Cardiac muscle cell (in vitro differentiated cells and primary cell): ENCODE measurements around the gene NFATC1. TPM values are rescaled to one million over a fixed set of nuclear protein-coding genes. Genes with fewer than 3 reads are reported as not detected.
A peak's percentile ranks its signal among the peaks of the same experiment; 100 is the strongest.

Experiments
- DNase-seq, 2 donors: peaks; one replicate each; pipeline versions ENCODE4 v3.0.0 to v3.0.0-alpha.2; 2010 to 2017; ENCODE audit warnings: low read depth in 1 of 2, low spot score in 1 of 2
- H3K27ac ChIP-seq: fragments of 200-600 bp; sonication (generic); 2 replicates; pipeline ENCODE4 v1.5.1; 2016
- H3K27me3 ChIP-seq: fragments of 200-600 bp; sonication (generic); 2 replicates; pipeline ENCODE4 v1.6.0; 2016; ENCODE audit warnings: control low read depth
- H3K36me3 ChIP-seq: fragments of 200-600 bp; sonication (generic); 2 replicates; pipeline ENCODE4 v1.5.1; 2016; ENCODE audit warnings: control low read depth
- H3K4me1 ChIP-seq: fragments of 200-600 bp; sonication (generic); 2 replicates; pipeline ENCODE4 v1.8.1; 2017; ENCODE audit warnings: low read depth, mild to moderate bottlenecking, mixed run types
- H3K4me3 ChIP-seq: fragments of 200-600 bp; sonication (generic); 2 replicates; pipeline ENCODE4 v1.5.1; 2016; ENCODE audit warnings: mild to moderate bottlenecking
- H3K9me3 ChIP-seq: fragments of 200-600 bp; sonication (generic); 2 replicates; pipeline ENCODE4 v1.5.1; 2017; ENCODE audit warnings: low read depth, mild to moderate bottlenecking, control low read depth
- polyA plus RNA-seq: library from polyadenylated mRNA; unstranded; fragments of >200 nt; fragmentation: Nextera tagmentation; extraction: Ambion mirVana; gene quantifications from 2 replicates; pipeline ENCODE4 v1.2.1, GENCODE V29; 2016
- total RNA-seq: library from RNA; depleted of rRNA; stranded (reverse); fragments of >200 nt; gene quantifications from 2 replicates; pipeline ENCODE4 v1.2.3, GENCODE V29; 2016
- TF ChIP-seq, protein P1 (sequence below): IDR thresholded peaks from 2 replicates; pipeline ENCODE4 v1.5.1; 2012; ENCODE audit warnings: low read depth, mild to moderate bottlenecking, low read length

The NFATC1 gene
- total and polyA plus RNA-seq, 2 experiments from 2014 or later: 10.8 to 11.7 TPM

DNA sequence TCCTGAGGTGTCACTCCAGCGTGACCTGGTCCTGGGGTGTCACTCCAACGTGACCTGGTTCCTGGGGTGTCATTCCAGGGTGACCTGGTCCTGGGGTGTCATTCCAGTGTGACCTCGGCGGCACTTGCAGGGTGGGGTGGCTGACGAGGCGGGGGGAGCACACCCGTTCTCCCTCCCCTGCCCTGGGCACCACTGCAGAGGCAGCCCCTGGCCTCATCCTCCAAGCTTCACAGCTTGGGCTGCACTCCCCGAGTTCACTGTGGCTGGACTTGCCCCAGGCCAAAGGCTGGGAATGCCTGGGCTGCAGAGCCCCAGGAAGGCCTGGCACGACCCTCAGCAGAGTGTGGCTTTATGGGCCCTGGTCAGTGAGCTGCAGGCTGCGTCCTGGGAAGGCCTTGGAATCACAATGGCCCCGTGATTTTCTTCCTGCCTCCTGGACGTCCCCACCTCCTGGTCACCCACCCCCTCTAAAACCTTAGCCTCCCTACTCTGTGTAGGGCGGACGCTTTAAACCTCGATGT is 88.3 kb downstream of the NFATC1 start:
- Histone ChIP-seq H3K36me3 (no peaks in the 10 kb centered on the region), H3K27ac (no peak overlapping the region), H3K4me3 (no peak overlapping the region), H3K4me1 (no peaks in the 10 kb centered on the region), H3K9me3 (no peaks in the 10 kb centered on the region), H3K27me3 (no peaks in the 10 kb centered on the region)
- DNase-seq: no peak
- TF ChIP-seq, protein P1, sequence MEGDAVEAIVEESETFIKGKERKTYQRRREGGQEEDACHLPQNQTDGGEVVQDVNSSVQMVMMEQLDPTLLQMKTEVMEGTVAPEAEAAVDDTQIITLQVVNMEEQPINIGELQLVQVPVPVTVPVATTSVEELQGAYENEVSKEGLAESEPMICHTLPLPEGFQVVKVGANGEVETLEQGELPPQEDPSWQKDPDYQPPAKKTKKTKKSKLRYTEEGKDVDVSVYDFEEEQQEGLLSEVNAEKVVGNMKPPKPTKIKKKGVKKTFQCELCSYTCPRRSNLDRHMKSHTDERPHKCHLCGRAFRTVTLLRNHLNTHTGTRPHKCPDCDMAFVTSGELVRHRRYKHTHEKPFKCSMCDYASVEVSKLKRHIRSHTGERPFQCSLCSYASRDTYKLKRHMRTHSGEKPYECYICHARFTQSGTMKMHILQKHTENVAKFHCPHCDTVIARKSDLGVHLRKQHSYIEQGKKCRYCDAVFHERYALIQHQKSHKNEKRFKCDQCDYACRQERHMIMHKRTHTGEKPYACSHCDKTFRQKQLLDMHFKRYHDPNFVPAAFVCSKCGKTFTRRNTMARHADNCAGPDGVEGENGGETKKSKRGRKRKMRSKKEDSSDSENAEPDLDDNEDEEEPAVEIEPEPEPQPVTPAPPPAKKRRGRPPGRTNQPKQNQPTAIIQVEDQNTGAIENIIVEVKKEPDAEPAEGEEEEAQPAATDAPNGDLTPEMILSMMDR: no peak

DNA sequence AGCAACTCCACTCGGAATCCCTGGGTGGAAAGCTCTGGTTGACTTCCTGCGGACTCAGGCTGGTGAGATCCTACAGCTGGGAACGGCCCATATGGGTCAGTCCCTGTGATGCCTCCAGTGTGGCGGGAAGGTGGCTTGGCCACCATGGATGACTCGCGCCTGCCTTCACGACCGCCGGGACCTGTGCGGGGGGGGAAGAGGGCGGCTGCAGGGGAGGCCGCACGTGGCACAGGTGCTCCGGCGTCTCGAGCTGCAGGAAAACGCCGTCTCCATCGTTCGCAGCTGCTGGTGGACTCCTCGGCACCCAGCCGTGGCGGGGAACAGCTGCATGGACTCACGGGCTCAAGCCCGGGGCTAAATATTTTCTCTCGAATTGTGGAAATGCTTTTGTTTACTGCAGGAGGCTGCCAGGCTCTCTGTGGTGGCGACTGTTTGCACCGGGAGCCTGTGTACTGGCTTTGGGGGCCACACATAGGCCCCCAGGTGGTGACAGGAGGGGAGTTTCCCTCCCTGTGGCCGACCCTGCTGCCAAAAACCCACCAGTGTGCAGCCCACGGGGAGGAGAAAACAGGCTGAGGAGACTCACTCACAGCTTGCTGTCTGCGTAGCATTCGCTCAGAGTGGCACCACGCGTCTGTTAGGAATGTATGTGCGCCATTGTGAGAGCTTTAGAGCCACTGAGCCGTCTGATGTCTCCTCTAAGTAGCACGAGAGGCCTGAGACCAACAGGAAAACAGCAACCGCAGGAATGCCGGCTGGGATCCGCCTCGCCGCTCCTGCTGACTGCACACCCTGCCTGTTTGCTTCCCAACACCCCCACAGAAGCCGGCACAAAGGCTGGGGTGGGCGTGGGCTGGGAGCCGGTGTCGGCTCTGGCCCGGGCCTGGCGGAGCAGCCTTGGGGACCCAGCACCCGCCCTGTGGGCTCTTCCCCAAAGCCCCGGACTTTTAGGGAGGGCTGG is 89.2 kb downstream of the NFATC1 start:
- no peaks in the 10 kb centered on the region for H3K36me3 ChIP-seq
- H3K4me3 ChIP-seq: no peak overlapping the region
- H3K9me3 ChIP-seq: no peaks in the 10 kb centered on the region
- TF ChIP-seq, protein P1: no peak
- H3K4me1 ChIP-seq: no peaks in the 10 kb centered on the region
- no peaks in the 10 kb centered on the region for H3K27me3 ChIP-seq
- no peak overlapping the region for H3K27ac ChIP-seq
- DNase-seq: peak in 1 of 2 donors; percentile 98

DNA sequence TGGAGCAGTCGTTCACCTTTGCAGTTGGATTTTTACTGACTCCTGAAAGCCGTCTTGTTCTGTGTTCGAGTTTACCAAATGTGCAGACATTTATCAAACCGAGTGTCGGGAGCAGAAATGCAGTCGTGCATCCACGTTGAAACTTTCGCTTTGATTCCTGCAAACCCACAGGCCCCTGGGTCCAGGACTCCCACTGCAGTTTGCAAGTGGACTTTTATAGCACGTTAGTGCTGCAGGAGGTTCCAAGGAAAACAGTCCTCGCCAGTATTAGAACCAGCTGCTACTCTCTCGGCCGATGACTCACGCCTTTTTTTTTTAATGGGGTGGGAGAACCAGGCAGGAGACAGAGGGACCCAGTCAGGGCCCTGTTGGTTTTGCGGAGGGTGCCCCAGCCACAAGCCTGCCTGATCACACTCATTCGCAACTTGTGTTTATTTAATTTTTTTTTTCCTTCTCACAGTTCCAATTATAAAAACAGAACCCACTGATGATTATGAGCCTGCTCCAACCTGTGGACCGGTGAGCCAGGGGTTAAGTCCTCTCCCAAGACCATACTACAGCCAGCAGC is 90.1 kb downstream of the NFATC1 start:
- H3K27me3 ChIP-seq: no peaks in the 10 kb centered on the region
- no peak overlapping the region for H3K27ac ChIP-seq
- H3K4me1 ChIP-seq: no peaks in the 10 kb centered on the region
- H3K9me3 ChIP-seq: no peaks in the 10 kb centered on the region
- no peak overlapping the region for H3K4me3 ChIP-seq
- no peaks in the 10 kb centered on the region for H3K36me3 ChIP-seq
- peak in 1 of 2 donors; percentile 88 for DNase-seq
- TF ChIP-seq, protein P1: no peak

DNA sequence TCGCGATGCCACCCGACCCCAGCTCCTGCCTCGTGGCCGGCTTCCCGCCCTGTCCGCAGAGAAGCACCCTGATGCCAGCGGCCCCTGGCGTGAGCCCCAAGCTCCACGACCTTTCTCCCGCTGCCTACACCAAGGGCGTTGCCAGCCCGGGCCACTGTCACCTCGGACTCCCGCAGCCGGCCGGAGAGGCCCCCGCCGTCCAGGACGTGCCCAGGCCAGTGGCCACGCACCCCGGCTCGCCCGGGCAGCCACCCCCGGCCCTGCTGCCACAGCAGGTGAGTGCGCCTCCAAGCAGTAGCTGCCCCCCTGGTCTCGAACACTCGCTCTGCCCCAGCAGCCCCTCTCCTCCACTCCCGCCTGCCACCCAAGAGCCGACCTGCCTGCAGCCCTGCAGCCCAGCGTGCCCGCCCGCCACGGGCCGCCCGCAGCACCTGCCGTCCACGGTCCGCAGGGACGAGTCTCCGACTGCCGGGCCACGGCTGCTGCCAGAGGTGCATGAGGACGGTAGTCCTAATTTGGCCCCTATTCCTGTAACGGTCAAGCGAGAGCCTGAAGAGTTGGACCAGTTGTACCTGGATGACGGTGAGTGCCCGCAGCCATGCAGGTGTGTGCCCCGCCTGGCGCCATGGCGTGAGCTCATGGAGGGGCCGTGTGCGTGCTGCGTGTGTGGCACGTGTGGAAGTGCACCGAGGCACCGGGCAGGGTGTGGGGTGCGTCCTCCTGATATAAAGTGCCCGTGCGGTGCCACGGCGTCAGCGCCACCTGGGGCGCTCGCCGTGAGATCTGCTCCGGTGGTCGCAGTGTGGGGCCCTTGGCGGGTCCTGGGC is 90.8 kb downstream of the NFATC1 start:
- no peak overlapping the region for H3K4me3 ChIP-seq
- DNase-seq: no peak
- H3K27ac ChIP-seq: no peak overlapping the region
- no peaks in the 10 kb centered on the region for H3K9me3 ChIP-seq
- H3K36me3 ChIP-seq: no peaks in the 10 kb centered on the region
- H3K27me3 ChIP-seq: no peaks in the 10 kb centered on the region
- H3K4me1 ChIP-seq: no peaks in the 10 kb centered on the region
- TF ChIP-seq, protein P1: no peak

DNA sequence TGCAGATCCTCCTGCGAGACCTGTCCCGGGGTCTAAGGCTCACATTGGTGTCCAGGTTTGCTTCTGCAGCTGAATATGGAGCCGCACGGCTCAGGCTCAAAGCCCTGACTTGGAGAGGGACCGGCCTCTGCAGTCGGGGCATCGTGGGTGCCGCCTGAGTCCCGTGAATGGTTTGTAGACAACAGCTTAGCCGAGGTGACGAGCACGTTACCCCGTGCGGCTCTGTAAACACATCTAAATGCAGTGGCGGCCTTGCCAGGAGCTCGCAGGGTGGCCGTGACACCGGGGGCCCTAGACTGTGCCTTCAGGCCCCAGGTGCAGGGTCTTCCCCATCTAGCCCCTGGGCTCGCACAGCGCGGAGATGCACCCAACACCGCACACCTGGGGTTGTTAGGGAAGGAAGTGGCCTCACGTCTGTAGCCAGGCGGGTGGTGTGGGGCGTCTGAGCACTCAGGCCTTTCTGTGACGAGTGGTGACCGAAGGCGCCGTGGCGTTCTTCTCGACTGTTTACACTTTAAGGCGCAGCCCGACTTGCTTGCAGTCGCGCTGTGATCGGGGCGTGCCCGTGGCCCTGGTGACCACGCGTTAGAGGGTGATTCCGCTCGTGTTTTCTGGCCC is 91.6 kb downstream of the NFATC1 start:
- no peak for DNase-seq
- Histone ChIP-seq H3K9me3 (no peaks in the 10 kb centered on the region), H3K4me3 (no peak overlapping the region), H3K36me3 (no peaks in the 10 kb centered on the region), H3K27me3 (no peaks in the 10 kb centered on the region), H3K27ac (no peak overlapping the region), H3K4me1 (no peaks in the 10 kb centered on the region)
- TF ChIP-seq, protein P1: no peak
